H1 (cell line): ENCODE data around the gene CDH12. TPM values are rescaled to one million over a fixed set of nuclear protein-coding genes. Genes with fewer than 3 reads are reported as not detected.

ENCODE experiments used
- CTBP2 ChIP-seq: IDR thresholded peaks from 2 replicates; pipeline ENCODE4 v1.7.0; 2011; ENCODE audit warnings: borderline replicate concordance, mild to moderate bottlenecking, moderate library complexity, mixed read lengths, low read length; ENCODE audit not compliant: insufficient read depth, insufficient read length
- polyA plus RNA-seq, 7 experiments: library from polyadenylated mRNA; depleted of rRNA in 3 of 7; stranded (reverse) in 5 of 7; unstranded in 2 of 7; fragments of >200 nt in 5 of 7; fragments of 200-250 nt in 2 of 7; gene quantifications; 1 replicate in 5 of 7; 2 replicates in 1 of 7; 4 replicates in 1 of 7; pipeline versions ENCODE4 v1.2.1 to v1.2.3, GENCODE V29; 2011 to 2013; ENCODE audit warnings: missing spikeins in 2 of 7, mixed read lengths in 2 of 7
- total RNA-seq: library from RNA; stranded (reverse); fragmentation: NEBNext Ultra II Directional; extraction: Animal tissue kit (Norgen Biotek cat#: 25700); gene quantifications from 2 replicates; pipeline ENCODE4 v1.2.1, GENCODE V29; 2021

Gene CDH12
- total and polyA plus RNA-seq, 2 of the 8 experiments (the other 6 are each of a cell fraction or from before 2014, with no cell fraction given): 0.03 TPM; not detected in 1

- no peak for TF ChIP-seq CTBP2
These were observed 387.5 kb downstream of the CDH12 start (continued) for GRCh38 chr5:22465616-22466015.
